GM12891 (cell line): ENCODE results near the gene OR5V1.

Experiments used
- POLR2A ChIP-seq: IDR thresholded peaks from 2 replicates; pipeline ENCODE4 v1.6.1; 2011; ENCODE audit warnings: low read depth, low read length, control low read depth
- POLR2AphosphoS5 ChIP-seq: IDR thresholded peaks from 2 replicates; pipeline ENCODE4 v1.6.1; 2011; ENCODE audit warnings: low read depth, low read length, control low read depth
- POU2F2 ChIP-seq: IDR thresholded peaks from 2 replicates; pipeline ENCODE4 v1.6.1; 2011; ENCODE audit warnings: low read depth, mild to moderate bottlenecking, control low read depth, low read length, moderate library complexity
- TAF1 ChIP-seq: IDR thresholded peaks from 2 replicates; pipeline ENCODE4 v1.6.1; 2011; ENCODE audit warnings: low read depth, low read length, control low read depth

DNA sequence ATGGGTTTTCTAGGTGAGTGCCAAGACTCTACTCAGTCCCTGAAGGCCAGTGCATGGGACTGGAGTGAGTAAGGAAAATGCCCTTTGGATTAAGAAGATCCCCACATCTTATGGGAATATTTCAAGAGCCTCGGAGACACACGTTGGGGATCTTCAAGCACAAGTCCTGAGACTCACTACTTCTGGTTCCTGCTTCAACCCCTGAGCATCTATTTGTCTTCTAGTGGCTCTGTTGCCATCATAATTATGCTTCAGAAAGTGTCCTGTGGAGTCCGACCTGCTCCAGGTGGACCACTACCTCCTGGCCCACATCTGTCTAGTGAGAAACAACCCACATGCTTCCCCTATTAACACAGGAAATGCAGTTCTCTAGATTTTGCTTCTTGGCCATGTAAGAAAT lies at the start of gene OR5V1:
- TF ChIP-seq TAF1 (no peak), POLR2A (no peak), POLR2AphosphoS5 (no peak), POU2F2 (no peak)
